ENCODE data around the gene LRRC2.
"Not testable (repeated sequence)": the region's sequence is repeated elsewhere in the genome, so short reads cannot be mapped to it uniquely, and the experiment has no call there.

Gene LRRC2

DNA sequence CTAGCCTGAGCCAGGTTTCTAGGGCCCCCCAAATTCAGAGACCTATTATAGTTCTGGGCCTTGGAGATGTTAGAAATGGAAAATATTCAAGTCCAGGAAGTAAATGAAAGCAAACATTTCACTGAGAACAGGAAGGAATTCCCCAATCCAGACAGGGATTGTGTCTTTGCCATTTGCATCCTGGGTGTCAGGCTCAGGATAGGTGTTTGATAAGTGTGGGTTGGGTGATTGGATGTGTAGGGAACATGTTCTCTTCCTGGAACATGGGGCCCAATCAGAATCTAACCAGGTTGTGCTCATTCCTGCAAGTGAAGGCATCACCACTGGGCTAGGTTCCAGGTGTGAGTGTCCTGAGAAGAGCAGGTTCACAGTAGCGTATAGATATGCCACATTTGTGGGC is 14.6 kb upstream of the LRRC2 start:
- DNase-seq (ENCODE audit: low spot score), result no peak

DNA sequence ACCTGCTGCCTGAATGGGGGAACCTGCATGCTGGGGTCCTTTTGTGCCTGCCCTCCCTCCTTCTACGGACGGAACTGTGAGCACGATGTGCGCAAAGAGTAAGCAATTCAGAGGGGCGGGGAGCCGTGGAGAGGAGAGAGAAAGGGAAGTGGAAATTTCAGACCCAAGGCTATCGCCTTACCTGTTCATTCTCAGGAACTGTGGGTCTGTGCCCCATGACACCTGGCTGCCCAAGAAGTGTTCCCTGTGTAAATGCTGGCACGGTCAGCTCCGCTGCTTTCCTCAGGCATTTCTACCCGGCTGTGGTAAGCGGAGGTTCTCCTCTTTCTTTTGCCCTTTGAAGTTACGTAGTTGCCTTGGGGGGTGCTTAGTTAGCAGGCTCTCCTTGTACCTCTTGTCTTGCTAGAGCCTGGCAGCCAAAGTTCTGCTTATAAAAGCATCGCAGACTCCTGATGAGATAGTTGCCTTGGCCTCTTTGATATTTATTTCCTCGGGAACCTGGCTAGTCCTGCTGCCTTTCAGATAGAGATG is 13.7 kb upstream of the LRRC2 start:
- no peak for DNase-seq (ENCODE audit: low spot score)

DNA sequence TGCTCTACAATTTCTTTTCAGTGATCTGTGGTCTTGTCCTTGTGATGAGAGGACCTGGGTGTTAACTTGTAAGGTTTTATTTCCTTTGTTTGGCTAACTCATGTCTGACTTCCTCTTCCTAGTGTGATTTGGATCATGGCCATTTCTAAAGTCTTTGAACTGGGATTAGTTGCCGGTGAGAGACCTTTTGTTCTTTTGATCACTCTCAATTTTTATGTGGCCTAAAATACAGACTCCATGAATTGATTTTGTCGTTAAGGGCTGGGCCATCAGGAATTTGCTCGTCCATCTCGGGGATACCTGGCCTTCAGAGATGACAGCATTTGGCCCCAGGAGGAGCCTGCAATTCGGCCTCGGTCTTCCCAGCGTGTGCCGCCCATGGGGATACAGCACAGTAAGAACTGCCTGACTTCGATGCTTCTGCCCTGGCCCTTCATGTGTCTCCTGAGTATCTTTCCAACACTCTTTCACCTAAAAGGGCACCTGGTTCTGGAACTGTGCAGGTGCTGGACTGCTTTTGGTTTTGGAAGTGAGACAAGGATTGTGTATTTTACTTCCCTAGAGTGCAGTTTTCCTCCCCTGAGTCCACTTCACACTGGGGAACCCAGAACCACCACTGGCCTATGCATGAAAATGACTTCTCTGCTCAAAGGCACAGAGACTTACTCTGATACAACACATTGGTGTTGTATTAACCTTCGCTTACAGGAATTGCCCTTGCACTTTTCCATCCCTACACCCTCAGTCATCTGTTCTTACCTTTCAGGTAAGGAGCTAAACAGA is 13.1 kb upstream of the LRRC2 start:
- no peak for DNase-seq (ENCODE audit: low spot score)

- DNase-seq (ENCODE audit: low spot score), result not testable (repeated sequence)
Measured at GRCh38 chr3:46577580-46578249, 11.6 kb upstream of the LRRC2 start.

DNA sequence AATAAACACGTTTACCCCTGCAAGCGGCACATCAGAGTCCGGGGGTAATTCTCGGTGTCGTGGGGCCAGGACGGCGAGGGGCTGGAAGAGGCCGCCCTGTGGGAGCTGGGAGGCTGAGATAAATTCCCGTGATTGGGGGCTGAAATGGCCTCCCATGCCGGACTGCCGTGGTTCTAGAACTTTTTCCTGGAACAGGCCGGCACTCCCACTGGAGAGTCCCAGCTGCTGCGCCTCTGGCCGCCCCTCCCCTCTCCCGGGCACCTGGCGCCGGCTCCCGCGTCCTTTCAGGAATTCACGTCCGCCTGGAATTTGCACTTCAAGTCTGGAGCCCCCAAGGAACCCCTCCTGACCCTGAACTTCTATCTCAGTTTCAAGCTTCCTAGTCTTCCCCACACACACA is 10.8 kb upstream of the LRRC2 start:
- no peak for DNase-seq (ENCODE audit: low spot score)

DNA sequence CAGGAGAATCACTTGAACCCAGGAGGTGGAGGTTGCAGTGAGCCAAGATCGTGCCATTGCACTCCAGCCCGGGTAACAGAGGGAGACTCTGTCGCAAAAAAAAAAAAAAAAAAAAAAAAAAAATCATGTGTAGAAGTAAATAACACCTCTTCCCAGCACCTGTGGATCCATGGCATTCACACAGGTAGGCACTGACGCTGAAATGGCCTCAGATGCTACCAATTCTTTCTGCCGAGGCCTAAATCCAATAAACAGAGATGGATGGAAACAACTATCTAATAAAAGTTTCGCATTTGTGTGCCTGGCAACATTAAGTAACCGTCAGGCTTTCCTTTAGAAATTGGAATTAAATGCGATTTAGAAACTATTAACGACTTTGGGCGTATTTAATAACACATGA is 10.3 kb upstream of the LRRC2 start:
- DNase-seq (ENCODE audit: low spot score), result no peak

DNA sequence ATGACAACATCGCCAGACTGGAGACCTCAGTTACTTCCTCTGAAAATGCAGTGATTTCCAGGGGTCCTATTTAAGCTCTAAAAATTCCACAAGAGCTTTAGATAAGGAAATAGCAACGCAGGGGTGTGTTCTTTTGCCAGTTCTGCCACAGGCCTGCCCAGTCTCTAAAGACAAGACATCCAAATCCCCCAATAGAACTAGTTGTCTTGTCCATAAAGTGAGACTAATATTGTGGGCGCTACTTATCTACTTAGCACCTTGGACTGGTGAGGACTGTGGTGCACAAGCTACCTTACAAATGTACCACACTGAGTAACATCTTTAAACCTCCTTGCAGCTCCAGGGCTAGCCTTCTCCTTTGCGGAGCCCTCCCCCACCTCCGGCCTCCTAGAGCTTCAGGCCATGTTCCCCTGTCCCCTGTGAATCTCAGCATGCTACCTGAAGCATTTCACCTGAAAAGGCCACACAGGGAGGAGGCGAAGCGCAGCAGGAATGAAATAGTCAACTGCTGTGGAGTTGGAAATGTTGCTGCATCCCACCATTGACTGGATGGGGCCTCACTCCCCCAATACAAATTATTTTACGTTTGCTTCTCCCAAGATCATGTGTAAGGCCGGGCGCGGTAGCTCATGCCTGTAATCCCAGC is 9.6 kb upstream of the LRRC2 start:
- no peak for DNase-seq (ENCODE audit: low spot score)

DNA sequence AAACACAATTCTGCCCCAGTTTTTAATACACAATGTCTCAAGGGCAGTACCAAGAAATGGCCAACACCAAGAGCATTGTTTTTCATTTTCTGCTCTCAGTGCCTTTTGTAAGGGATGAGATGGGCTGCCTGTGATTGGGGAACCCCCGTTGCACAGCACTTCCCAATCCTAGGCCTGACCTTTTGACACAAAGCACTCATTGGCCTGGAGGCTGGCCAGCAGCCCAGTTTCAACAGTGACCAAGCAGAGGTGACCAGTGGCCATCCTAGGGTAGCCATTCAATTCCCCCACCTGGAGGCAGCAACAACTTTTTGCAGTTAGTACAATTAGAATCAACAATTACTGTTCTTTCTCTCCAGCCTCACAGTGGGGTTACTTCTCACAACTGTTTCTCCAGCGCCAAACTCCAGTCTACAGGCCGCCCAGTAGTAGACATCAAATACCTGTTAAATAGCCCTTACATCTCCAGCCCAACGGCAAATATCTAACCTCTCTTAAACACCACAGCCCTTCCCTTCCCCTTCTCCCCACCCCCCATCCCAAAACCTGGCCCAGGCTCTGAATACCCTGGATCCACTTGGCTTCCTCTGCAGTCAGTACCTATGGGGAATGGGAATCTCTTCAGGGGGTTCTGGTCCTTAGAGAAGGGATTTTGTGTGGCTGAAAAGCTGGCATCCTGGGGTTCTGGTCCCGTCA is 8.9 kb upstream of the LRRC2 start:
- no peak for DNase-seq (ENCODE audit: low spot score)

- DNase-seq (ENCODE audit: low spot score), result no peak
Measured at GRCh38 chr3:46574243-46574646, 8.1 kb upstream of the LRRC2 start.

DNA sequence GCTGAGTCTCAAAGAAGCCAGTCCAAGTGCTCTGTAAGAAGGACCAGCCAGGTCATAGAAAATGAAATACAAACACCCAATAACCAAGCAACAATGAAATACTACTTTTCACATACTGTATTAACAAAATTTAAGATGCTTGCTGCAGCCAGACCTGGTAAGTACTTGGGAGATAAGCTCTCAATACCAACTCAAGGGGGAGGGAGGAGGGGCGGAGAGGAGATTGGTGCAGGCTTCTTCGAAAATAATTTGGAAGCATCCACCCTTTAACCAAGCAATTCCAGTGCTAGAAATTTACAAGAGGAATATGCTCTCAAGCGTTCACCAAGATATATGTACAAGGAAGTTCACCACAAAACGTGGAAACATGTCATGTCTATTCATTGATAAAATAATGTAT is 7.6 kb upstream of the LRRC2 start:
- no peak for DNase-seq (ENCODE audit: low spot score)

DNA sequence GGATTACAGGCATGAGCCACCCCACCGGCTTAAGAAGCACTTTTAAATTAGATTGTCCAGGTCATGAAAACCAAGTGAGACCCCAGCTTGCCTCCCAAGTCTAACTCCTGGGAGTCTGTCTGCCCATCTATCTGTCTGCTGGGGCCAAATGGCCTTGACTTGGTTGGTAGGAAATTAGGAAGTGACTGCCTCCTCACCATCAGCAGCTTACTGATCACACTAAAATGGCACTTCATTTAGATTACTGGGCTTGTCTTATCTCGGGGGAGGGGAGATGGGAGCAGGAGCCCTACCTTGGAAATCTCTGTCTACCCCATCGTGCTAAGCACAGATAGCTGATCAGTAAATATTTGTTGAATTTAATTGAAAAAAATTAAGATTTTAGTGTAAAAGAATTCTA is 5.6 kb upstream of the LRRC2 start:
- DNase-seq (ENCODE audit: low spot score), result no peak

- no peak for DNase-seq (ENCODE audit: low spot score)
Measured at GRCh38 chr3:46565607-46566039, 479 bp downstream of the LRRC2 start.

DNA sequence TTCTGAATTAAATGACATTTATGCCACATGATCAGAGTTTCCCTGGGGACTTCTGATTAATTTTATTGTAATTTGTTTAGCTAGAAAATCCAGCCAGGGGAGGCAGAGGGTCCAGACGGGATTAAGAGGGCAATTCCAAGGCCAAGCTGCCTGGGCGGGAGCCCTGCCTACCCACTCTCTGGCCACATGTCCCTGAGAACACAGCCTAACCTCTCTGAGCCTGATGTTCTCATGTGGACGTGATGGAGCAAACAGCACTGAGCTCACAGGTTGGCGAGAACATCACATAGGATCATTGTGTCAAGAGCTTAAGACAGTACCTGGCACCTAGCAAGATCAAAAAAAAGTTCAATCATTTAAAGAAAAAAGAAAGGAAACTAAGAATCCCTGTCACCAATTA is 1.0 kb downstream of the LRRC2 start:
- DNase-seq (ENCODE audit: low spot score), result no peak

DNA sequence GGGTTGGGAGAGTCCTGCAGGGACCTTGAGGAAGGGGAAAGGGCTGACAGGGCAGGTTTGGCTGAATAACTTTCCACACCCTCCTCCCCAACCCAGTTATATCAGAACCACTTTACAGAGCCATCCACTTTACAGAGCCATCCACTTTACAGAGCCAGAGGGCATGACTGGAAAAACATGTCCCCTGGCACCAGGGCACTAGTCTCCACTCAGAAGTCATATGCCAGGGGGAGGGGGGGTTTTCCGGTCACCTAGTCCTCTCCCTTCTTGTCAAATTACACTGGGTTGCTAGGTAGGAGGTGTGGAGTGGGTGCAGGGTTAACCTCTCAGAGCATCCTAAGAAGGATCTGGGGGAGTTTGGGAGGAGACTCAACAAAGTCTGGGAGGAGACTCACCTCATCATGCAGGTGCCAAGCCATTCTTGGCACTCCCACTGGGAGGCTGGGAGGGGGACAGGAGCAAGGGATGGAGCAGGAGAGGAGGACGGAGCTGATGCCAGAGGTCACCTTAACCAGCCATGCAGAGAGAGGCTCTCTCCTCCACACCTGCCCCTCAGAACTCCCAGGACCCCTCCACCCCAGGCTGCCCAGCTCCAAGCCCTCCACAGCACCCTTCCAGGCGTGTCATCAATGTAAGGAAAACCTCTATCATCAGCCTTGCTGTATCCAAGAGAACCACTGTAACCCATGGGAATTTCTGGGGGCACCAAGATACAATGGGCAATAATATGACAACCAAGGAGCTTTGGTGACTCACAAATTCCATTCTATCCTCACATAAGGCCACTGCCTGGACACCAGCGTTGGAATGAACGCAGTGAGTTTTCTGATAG is 1.7 kb downstream of the LRRC2 start:
- no peak for DNase-seq (ENCODE audit: low spot score)

DNA sequence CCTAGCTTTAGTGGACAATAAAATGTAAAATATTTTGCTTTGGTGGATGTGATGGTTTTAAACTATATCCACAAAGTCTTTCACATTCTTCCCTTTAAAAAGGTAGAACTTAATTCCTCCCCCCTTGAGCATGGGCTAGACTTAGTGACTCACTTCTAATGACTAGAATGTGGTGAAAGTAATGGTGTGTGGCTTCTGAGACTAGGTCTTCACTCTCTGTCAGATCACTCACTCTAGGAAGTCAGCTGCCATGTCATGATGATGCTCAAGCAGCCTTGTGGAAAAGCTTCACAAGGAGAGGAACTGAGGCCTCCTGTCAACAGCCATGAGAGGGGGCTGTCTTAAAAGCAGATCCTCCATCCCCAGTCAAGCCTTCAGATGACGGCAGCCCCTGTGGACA is 4.2 kb downstream of the LRRC2 start:
- DNase-seq (ENCODE audit: low spot score), result no peak

DNA sequence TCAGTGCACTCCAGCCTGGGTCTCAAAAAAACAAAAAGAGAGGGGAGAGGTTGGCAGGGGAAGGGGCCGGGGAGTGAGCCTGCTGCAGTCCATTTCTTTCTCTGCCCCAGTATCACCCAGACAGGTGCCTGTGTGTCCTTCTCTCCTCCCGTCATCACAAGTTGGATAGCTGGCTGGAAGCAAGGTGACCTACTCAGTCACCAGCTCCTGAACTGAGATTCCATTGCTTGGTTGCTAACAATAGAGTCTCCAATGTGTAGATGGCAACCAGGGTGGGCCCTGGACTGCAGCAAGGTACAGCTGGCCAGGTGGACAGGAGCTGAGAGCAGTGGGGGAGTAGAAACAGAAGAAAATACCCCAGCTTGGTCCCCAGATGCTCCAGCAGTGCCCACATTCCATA is 4.6 kb downstream of the LRRC2 start:
- DNase-seq (ENCODE audit: low spot score), result no peak

DNA sequence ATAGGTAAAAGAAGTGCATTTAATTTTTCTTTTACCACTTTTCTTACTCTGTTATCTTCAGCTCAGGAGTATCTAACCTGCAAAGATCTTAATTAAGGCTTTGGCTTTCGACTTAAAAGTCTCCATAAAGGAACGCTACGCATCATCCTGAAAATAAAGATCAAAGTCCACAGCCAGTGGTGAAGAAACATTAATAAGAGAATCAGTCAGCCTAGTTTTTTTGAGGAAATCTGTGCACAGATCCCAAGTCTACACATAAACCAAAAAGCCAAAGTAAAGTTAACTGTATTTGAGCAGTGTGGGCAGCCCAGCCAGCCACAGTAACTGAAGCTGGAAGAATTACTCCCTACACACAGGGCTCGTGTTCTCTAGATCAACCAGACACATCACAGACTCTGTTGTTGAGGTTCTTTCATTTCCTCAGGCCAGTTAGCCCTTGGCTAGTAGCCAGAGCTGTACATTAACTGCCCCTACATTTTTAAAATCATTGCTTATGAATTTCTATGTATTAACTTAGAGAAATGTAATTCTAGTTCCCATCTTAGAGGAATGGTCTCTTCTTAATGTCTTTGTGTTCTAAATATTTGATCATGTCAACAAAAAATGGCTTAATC is 6.9 kb downstream of the LRRC2 start:
- no peak for DNase-seq (ENCODE audit: low spot score)

DNA sequence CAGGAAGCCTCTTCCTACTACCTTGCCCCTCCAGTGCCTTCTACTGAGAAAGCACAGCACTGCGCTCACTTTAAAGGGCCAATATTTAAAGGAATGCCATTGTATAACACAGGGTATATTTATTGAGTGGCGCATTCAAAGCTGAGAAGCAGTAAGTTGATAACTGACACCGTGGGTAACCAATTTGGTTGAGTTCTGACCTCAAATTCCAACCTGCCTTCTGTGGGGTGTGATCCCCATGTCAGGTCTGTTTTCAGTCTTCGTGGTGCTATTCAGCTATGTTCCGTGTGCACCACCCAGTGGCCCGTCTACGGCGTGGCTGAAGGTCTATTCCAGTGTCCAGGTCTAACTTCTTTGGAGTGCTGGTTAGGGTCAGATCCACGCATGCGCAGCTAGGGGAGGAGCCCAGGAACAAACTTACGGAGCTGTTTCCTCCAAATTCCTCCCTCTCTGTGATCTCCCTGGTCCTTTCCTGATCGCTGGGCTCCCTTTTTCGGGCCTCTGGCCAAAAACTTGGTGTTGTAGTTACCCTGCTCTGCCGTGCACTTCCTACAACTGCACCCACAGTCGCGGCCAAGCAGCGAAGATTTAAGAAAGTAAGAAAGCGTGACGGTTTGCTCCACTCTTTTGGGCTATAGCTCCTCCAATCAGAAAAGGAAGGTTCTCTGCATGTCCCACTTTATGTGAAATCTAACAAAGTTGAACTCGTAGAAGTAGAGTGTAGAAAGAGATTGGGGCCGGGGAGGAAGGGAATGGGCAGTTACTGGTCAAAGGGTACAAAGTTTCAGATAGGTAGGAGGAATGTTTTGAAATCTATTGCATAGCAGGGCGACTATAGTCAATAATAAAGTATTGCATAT is 7.7 kb downstream of the LRRC2 start:
- DNase-seq (ENCODE audit: low spot score), result peak; percentile 20

DNA sequence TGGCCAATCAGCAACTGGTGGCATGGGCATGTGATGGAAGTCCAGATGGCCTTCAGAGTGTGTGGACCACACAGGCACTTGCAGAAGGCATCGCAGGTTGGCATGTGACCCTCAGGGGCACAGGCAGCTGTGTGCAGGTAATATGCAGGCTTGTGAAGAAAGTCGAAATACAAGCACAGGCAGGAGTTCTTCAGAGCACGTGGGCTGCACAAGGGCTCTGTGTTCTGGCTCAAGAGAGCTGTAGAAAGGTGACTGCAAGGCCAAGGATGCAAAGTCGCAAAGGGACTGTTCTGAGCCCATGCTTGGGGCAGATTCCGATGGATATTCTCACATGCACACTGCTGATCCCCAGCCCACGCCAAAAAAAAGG is 8.3 kb downstream of the LRRC2 start:
- no peak for DNase-seq (ENCODE audit: low spot score)

DNA sequence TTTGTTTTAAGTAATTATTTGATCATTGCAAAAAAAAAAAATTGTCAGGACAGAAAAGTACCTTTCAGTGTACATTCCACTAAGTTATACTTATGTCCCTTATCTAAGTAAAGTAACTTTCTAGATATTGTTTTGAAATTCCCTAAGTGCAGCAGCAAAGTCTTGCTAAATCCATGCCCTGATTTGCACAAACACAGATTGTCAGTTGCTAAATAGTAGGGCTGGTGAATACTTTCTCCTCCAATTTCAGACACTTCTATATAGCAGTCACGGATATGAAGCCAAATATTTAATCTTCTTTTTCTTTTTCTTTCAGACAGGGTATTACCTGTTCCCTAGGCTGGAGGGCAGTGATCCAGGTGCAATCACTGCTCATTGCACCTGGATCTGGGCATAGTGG is 12.9 kb downstream of the LRRC2 start:
- no peak for DNase-seq (ENCODE audit: low spot score)

Measured in NAMALWA (cell line).